Natural killer cell treated with Interleukin-12 subunit alpha and Interleukin-12 subunit beta and Interleukin-15 and Interleukin-18, amount 100 ng/mL, for 72 hours (primary cell): ENCODE results near the gene FNDC10. TPM values are rescaled to one million over a fixed set of nuclear protein-coding genes. Genes with fewer than 3 reads are reported as not detected.

Source experiments
- ATAC-seq, 2 donors: fragments of 150-1000 bp; cut with Tn5 transposase in 1 of 2; sonication (Bioruptor Pico), chemical (Tn5 transposase) in 1 of 2; 2 replicates each; pipeline ENCODE4 v1.10.0; 2021
- DNase-seq: peaks from one replicate; pipeline ENCODE4 v3.0.0; 2022; ENCODE audit warnings: low spot score
- H3K27ac Mint-ChIP-seq, 2 donors: 1 replicate in 1 of 2; 2 replicates in 1 of 2; pipeline ENCODE4 v1.8.0; 2022; ENCODE audit warnings: mixed read lengths in 2 of 2, mild to moderate bottlenecking in 1 of 2, moderate library complexity in 1 of 2
- H3K27me3 Mint-ChIP-seq, 2 donors: 1 replicate in 1 of 2; 2 replicates in 1 of 2; pipeline ENCODE4 v1.8.0; 2022; ENCODE audit warnings: mixed read lengths in 2 of 2
- H3K36me3 Mint-ChIP-seq: one replicate; pipeline ENCODE4 v1.8.0; 2022; ENCODE audit warnings: mixed read lengths
- H3K4me1 Mint-ChIP-seq, 2 donors: 1 replicate in 1 of 2; 2 replicates in 1 of 2; pipeline ENCODE4 v1.8.0; 2022; ENCODE audit warnings: low read depth in 2 of 2, mixed read lengths in 2 of 2, mild to moderate bottlenecking in 1 of 2
- H3K4me3 Mint-ChIP-seq: one replicate; pipeline ENCODE4 v1.8.0; 2022; ENCODE audit warnings: mixed read lengths
- H3K9me3 Mint-ChIP-seq: 2 replicates; pipeline ENCODE4 v1.8.0; 2022; ENCODE audit warnings: mixed read lengths
- total RNA-seq, 2 donors: library from RNA; stranded (reverse); gene quantifications; one replicate each; pipeline ENCODE4 v1.2.3, GENCODE V29; 2022

FNDC10 gene
- total RNA-seq, 2 donors from 2014 or later: 0.81 to 2.4 TPM

GRCh38 chr1:1594602-1595260 is 5.2 kb downstream of the FNDC10 start:
- Mint-ChIP-seq H3K4me1 (peaks cover 0 to 4% of the 10 kb centered on the region in 2 donors), H3K36me3 (no peaks in the 10 kb centered on the region), H3K27ac (no peak overlapping the region), H3K27me3 (no peaks in the 10 kb centered on the region), H3K4me3 (no peak overlapping the region), H3K9me3 (no peaks in the 10 kb centered on the region)
- DNase-seq (no peak), ATAC-seq (peak in 1 of 2 donors; percentile 2)

DNA sequence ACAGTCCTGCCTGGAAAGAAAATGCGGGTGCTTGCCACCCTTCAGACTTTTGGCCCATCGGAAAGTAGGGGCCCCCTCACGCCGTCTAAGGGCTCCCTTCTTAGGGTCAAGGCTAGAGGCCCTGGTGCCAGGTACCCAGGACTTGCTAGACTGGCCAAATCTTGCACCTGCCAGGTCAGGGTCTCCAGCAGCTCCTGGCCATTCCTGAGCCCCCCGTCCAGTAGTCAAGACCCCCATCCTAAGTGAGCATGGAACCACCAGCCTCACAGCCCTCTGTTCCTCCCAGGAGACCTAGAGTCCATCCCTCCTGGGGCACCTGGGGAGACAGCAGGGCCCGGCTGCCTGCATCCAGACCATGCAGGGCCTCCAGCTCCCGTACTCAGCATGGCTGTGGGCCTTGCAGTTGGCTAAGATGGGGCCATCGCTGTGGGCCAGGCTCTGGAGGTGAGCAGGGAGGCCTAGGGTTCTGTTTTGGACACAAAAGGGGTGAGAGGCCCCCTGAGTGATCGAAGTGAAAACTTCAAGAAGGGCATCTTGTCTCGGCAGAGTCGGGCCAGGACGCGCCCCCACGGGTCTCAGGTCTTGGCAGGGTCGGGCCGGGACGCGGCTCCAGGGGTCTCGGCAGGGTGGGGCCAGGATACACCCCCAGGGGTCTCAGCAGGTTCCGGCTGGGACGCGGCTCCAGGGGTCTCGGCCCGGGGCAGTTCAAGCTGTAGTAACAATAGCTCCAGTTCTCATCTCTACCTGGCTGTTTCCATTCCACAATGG is 5.9 kb downstream of the FNDC10 start:
- DNase-seq (no peak), ATAC-seq (peak in 1 of 2 donors; percentile 41)
- Mint-ChIP-seq H3K4me3 (no peak overlapping the region), H3K4me1 (peaks cover 0 to 3% of the 10 kb centered on the region in 2 donors), H3K27ac (no peak overlapping the region), H3K36me3 (no peaks in the 10 kb centered on the region), H3K9me3 (no peaks in the 10 kb centered on the region), H3K27me3 (no peaks in the 10 kb centered on the region)

DNA sequence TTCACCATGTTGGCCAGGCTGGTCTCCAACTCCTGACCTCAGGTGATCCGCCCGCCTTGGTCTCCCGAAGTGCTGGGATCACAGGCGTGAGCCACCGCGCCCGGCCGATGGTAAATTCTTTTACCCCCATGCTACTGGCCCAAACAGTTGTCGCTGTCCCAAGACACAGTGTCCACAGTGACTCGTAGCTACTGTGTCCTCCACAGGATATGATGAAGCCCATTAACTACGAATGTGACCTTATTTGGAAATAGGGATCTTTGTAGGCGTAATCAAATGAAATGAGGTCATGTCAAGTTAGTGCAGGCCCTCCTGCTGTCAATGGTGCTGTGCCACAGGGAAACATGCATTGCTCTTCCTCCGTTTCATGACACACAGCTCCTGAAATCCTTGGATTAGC is 8.5 kb downstream of the FNDC10 start:
- H3K36me3 Mint-ChIP-seq: no peaks in the 10 kb centered on the region
- no peak for ATAC-seq
- H3K27me3 Mint-ChIP-seq: no peaks in the 10 kb centered on the region
- H3K4me3 Mint-ChIP-seq: no peak overlapping the region
- no peaks in the 10 kb centered on the region for H3K4me1 Mint-ChIP-seq
- no peak overlapping the region for H3K27ac Mint-ChIP-seq
- no peaks in the 10 kb centered on the region for H3K9me3 Mint-ChIP-seq
- DNase-seq: no peak

- H3K36me3 Mint-ChIP-seq: no peaks in the 10 kb centered on the region
- peak; percentile 38 to 64 for ATAC-seq
Measured at GRCh38 chr1:1583347-1584010, 16.5 kb downstream of the FNDC10 start.

DNA sequence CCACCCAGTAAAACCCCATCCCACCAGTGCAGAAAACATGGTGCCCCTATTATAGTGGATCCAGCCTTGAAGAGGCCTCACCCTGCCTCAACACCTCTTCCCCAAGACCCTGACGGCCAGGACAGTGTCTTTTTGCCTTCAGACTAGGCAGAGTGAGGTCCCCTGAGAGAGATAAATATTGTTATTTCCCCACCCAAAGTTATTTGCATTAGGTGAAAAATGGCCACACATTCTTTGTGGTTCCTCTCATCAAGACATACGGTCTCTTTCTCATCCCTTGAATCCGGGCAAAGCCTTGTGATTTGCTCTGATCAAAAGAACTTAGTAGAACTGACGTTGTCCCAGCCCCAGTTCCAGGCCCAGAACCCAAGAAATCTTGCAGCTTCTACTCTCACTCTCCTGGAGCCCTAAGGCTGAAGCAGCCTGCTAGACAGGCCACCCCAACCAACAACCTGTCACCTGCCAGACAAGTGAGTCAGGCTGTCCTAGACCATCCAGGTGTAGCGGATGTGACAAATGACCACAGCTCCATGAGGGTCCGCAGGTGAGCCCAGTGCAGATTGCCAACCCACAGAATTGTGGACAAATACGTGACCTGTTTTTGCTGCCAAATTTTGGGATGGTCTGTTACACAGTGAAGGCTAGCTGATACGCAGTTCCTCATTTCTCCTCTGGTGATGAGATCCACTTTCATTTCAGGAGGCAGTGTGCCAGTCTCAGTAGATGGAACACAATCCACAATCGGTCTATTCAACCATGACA is 17.2 kb downstream of the FNDC10 start:
- no peaks in the 10 kb centered on the region for H3K36me3 Mint-ChIP-seq
- H3K4me3 Mint-ChIP-seq: no peak overlapping the region
- ATAC-seq: no peak
- no peaks in the 10 kb centered on the region for H3K9me3 Mint-ChIP-seq
- no peak overlapping the region for H3K27ac Mint-ChIP-seq
- H3K4me1 Mint-ChIP-seq: no peaks in the 10 kb centered on the region
- no peak for DNase-seq
- H3K27me3 Mint-ChIP-seq: peaks cover 5 to 11% of the 10 kb centered on the region in 2 donors

More at GRCh38 chr1:1583347-1584010, 16.5 kb downstream of the FNDC10 start:
- Mint-ChIP-seq H3K27me3 (peaks cover 5 to 11% of the 10 kb centered on the region in 2 donors), H3K4me1 (no peaks in the 10 kb centered on the region), H3K27ac (no peak overlapping the region), H3K4me3 (no peak overlapping the region), H3K9me3 (no peaks in the 10 kb centered on the region)
- DNase-seq: no peak

GRCh38 chr1:1578371-1578940 is 21.5 kb downstream of the FNDC10 start:
- H3K4me3 Mint-ChIP-seq: no peak overlapping the region

DNA sequence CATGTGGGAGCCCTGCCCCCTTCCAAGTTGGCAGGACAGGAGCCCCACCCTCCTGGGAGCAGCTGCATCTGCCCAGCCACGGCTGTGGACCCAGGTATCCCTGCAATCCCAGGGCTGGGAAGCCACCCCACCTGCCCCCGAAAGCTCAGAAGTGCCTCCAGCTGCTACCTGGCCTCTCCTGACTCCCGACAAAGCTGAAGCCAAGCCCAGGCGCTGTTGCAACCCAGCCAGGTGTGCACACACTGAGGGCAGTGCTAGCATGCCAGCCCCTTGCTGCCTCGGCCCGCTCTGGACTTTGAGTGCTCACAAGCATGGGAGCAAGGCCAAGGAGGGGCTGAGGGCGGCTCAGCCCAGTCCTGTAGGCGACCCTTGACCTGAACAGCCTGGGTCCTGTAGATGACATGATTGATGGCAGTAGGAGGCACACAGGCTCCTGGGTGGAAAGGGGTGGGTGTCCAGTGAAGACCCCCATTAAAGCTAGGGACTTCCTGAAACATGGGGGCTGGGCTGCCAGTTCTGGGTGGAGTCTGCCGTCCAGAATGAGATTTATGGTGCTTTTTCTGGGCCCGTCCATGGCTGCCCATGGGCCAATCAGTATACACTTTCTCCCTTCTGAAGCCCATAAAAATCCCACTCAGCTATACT is 22.4 kb downstream of the FNDC10 start:
- Mint-ChIP-seq H3K4me3 (no peak overlapping the region), H3K27me3 (peaks cover 5 to 9% of the 10 kb centered on the region in 2 donors), H3K4me1 (peaks cover 12 to 15% of the 10 kb centered on the region in 2 donors), H3K27ac (no peak overlapping the region), H3K9me3 (no peaks in the 10 kb centered on the region), H3K36me3 (peaks cover 9% of the 10 kb centered on the region)
- no peak for ATAC-seq
- no peak for DNase-seq

More at GRCh38 chr1:1578371-1578940, 21.5 kb downstream of the FNDC10 start:
- DNase-seq (no peak), ATAC-seq (no peak)
- Mint-ChIP-seq H3K27ac (no peak overlapping the region), H3K4me1 (peaks cover 10 to 11% of the 10 kb centered on the region in 2 donors), H3K36me3 (peaks cover 6% of the 10 kb centered on the region), H3K9me3 (no peaks in the 10 kb centered on the region), H3K27me3 (peaks cover 5 to 11% of the 10 kb centered on the region in 2 donors)

DNA sequence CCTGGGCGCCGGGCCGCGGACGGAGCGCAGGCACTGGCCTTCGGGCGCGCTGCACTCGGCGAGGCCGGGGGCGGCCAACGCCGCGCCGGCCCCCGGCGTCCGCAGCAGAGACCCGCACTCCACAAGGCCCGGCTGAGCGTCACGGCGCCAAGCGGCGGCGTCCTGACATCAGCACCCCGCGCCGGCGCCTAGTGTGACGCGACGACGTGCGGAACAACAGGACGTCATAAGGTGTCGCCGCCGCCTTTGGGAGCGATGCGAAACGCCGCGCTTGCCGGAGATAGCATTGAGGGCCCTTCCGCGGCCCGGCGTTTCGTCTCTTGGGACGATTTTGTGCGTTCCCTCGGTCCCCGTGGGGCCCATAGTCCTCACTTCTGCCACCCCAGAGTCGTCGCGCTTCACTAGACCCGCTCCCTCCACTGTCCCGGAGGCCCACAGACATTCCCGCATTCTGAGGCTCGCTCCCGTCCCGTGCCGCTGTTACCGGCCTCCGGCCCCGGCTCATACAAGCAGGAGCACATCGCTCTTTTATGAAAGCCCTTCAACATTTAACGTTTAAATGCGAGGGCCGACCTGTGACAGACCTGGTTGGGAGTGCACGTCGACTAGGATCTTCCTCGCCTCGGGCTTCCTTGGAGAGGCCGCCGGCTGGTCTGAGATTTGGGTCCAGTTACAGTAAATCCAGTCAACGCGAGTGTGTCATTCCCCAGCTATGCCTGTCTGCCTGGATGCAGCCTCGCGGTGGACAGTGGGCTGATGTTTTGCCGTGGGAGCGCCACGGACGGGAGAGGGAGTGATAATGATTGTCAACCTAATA is 25.0 kb downstream of the FNDC10 start, which contains the start of gene SSU72:
SSU72 (minus strand) TSS at position 143 of the 817 bp plus-strand sequence. CDS start 306 bp downstream, outside the sequence.
- Mint-ChIP-seq H3K27me3 (no peaks in the 10 kb centered on the region), H3K4me3 (peak within 1 kb of the TSS; percentile 99), H3K36me3 (peaks cover 9% of the 10 kb centered on the region), H3K27ac (peak within 1 kb of the TSS; percentile 97), H3K4me1 (peaks cover 23 to 27% of the 10 kb centered on the region in 2 donors), H3K9me3 (no peaks in the 10 kb centered on the region)
- peak; percentile 93 for DNase-seq
- ATAC-seq: peak; percentile 95

GRCh38 chr1:1573843-1574720 is 25.9 kb downstream of the FNDC10 start:
- peak overlapping the region; percentile 96 to 97 for H3K27ac Mint-ChIP-seq
- peaks cover 25 to 31% of the 10 kb centered on the region in 2 donors for H3K4me1 Mint-ChIP-seq
- H3K27me3 Mint-ChIP-seq: no peaks in the 10 kb centered on the region

DNA sequence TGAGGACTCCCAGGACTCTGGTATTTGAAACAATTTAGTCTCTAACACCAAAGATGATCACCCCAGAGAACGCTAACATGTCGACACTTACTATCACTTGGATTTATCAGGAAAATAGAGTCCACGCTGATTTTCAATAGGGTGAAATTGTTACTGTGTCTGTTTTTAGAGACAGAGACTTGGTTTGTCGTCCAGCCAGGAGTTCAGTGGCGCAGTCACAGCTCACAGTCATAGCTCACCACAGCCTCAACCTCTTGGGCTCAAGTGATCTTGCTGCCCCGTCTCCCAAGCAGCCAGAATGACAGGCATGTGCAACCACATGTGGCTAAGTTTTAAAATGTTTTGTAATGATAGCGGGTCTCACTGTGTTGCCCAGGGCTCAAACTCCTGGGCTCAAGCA is 30.6 kb downstream of the FNDC10 start:
- peaks cover 15% of the 10 kb centered on the region for H3K36me3 Mint-ChIP-seq
- H3K27me3 Mint-ChIP-seq: no peaks in the 10 kb centered on the region
- peaks cover 35 to 39% of the 10 kb centered on the region in 2 donors for H3K4me1 Mint-ChIP-seq
- H3K9me3 Mint-ChIP-seq: no peaks in the 10 kb centered on the region
- no peak overlapping the region for H3K27ac Mint-ChIP-seq
- H3K4me3 Mint-ChIP-seq: no peak overlapping the region
- ATAC-seq (no peak), DNase-seq (no peak)

More at GRCh38 chr1:1573843-1574720, 25.9 kb downstream of the FNDC10 start:
- ATAC-seq: peak; percentile 85 to 92
- Mint-ChIP-seq H3K36me3 (peaks cover 9% of the 10 kb centered on the region), H3K4me3 (peak overlapping the region; percentile 99), H3K9me3 (no peaks in the 10 kb centered on the region)
- DNase-seq: peak; percentile 79

DNA sequence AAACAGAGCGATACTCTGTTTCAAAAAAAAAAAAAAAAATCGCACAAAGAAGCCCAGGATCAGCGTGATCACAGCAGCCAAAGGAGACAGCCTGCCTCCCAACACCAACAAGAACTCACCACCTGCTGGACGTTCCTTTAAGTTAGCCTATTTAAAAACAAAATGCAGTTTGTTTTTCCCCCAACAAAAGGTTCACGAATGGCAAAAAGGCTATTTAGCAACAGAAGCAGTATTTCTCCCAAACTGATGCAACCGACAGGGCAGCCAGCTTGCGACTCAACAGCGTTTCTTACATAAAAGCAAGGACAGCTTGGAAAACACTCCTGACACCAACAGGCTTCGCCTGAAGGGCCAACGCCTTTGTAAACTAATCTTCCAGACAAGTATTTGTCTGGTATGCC is 32.0 kb downstream of the FNDC10 start:
- H3K9me3 Mint-ChIP-seq: no peaks in the 10 kb centered on the region
- DNase-seq (no peak), ATAC-seq (no peak)
- H3K4me3 Mint-ChIP-seq: no peak overlapping the region
- H3K36me3 Mint-ChIP-seq: peaks cover 6% of the 10 kb centered on the region
- no peaks in the 10 kb centered on the region for H3K27me3 Mint-ChIP-seq
- H3K4me1 Mint-ChIP-seq: peaks cover 30 to 33% of the 10 kb centered on the region in 2 donors
- H3K27ac Mint-ChIP-seq: no peak overlapping the region
